Measurements from ENCODE around the gene CAMTA1. TPM values are rescaled to one million over a fixed set of nuclear protein-coding genes. Genes with fewer than 3 reads are reported as not detected.

Gene CAMTA1
- total RNA-seq, 1 experiment from 2014 or later, result 82.2 TPM

DNA sequence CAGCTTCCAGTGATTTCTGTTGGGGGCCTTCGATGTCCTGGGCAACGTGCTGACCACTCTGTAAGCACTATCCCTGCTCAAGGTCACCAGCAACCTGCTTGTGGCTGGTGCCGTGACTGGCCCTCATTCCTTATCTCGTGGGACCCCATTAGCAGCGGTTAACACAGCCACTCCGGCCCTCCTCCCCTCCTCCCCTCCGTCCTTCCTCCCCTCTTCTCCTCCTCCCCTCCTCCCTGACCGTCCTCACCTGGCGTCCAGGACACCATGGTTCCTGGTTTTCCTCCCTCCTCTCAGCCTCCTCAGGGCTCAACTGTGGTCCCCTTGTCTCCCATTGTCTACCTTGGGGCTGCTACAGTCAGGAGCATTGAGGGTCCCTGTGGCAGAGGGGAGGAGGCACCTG, 157.7 kb downstream of the CAMTA1 start:
- Histone ChIP-seq H3K36me3 (ENCODE audit: control insufficient read depth, insufficient read depth, low read length) (no peaks in the 10 kb centered on the region), H3K27ac (ENCODE audit: low read length) (no peak overlapping the region), H3K9me3 (ENCODE audit: control insufficient read depth, insufficient read depth, low read depth, low read length) (no peaks in the 10 kb centered on the region), H3K4me3 (ENCODE audit: low read depth in 2 of 2, low read length in 2 of 2) (no peak overlapping the region), H3K4me1 (ENCODE audit: control insufficient read depth, insufficient read depth, low read length) (no peaks in the 10 kb centered on the region), H3K27me3 (ENCODE audit: control insufficient read depth, insufficient read depth, low read length) (no peaks in the 10 kb centered on the region)
- ATAC-seq, result no peak
- TF ChIP-seq, protein P1, sequence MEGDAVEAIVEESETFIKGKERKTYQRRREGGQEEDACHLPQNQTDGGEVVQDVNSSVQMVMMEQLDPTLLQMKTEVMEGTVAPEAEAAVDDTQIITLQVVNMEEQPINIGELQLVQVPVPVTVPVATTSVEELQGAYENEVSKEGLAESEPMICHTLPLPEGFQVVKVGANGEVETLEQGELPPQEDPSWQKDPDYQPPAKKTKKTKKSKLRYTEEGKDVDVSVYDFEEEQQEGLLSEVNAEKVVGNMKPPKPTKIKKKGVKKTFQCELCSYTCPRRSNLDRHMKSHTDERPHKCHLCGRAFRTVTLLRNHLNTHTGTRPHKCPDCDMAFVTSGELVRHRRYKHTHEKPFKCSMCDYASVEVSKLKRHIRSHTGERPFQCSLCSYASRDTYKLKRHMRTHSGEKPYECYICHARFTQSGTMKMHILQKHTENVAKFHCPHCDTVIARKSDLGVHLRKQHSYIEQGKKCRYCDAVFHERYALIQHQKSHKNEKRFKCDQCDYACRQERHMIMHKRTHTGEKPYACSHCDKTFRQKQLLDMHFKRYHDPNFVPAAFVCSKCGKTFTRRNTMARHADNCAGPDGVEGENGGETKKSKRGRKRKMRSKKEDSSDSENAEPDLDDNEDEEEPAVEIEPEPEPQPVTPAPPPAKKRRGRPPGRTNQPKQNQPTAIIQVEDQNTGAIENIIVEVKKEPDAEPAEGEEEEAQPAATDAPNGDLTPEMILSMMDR (IDR thresholded peaks at IDR 0.05), result no peak
- TF ChIP-seq, protein P2, sequence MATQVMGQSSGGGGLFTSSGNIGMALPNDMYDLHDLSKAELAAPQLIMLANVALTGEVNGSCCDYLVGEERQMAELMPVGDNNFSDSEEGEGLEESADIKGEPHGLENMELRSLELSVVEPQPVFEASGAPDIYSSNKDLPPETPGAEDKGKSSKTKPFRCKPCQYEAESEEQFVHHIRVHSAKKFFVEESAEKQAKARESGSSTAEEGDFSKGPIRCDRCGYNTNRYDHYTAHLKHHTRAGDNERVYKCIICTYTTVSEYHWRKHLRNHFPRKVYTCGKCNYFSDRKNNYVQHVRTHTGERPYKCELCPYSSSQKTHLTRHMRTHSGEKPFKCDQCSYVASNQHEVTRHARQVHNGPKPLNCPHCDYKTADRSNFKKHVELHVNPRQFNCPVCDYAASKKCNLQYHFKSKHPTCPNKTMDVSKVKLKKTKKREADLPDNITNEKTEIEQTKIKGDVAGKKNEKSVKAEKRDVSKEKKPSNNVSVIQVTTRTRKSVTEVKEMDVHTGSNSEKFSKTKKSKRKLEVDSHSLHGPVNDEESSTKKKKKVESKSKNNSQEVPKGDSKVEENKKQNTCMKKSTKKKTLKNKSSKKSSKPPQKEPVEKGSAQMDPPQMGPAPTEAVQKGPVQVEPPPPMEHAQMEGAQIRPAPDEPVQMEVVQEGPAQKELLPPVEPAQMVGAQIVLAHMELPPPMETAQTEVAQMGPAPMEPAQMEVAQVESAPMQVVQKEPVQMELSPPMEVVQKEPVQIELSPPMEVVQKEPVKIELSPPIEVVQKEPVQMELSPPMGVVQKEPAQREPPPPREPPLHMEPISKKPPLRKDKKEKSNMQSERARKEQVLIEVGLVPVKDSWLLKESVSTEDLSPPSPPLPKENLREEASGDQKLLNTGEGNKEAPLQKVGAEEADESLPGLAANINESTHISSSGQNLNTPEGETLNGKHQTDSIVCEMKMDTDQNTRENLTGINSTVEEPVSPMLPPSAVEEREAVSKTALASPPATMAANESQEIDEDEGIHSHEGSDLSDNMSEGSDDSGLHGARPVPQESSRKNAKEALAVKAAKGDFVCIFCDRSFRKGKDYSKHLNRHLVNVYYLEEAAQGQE (IDR thresholded peaks at IDR 0.05; ENCODE audit: insufficient read depth in 1 of 2, low read depth in 2 of 2, low read length in 1 of 2), result no peak
- TF ChIP-seq SIN3A (IDR thresholded peaks at IDR 0.05; ENCODE audit: borderline replicate concordance, insufficient read depth, low read depth, low read length), result no peak
- TF ChIP-seq TCF7L2 (IDR thresholded peaks at IDR 0.05; ENCODE audit: low read depth, low read length), result no peak
- no peak for TF ChIP-seq POLR2AphosphoS5 (IDR thresholded peaks at IDR 0.05; ENCODE audit: low read depth, low read length)
- BruUV-seq (replicated peaks), result no TSS peak
- in situ Hi-C loops (cut with HindIII; ENCODE audit: low pct_unique_long_range_greater_than_20kb, low sequenced_read_pairs), result no loop called here
- no peak for DNase-seq (ENCODE audit: low read depth, low spot score)
- CTCF ChIA-PET, result no interaction called here
- POLR2A ChIA-PET, result no interaction called here
- intact Hi-C loops (cut with micrococcal nuclease; ENCODE audit: unreplicated experiment), result no loop called here

DNA sequence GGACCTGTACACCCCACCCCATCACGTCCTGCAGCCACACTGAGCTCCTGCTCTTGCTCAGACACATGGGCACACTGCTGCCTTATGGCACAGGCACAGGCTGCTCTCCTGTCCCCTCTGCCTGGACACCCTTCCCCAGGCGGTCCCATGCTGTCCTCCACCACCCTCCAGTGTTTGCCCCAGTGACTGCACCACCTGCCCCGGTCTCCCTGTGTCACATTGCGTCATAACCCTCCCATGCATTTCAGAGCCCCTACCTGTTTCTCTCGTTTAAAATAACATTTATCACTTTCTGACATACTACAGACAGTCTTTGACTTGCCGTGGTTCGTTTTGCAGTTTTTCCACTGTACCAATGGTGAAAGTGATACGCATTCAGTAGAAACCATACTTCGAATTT, 159.2 kb downstream of the CAMTA1 start:
- no peak for DNase-seq (ENCODE audit: low read depth, low spot score)
- in situ Hi-C loops (cut with HindIII; ENCODE audit: low pct_unique_long_range_greater_than_20kb, low sequenced_read_pairs) (no loop called here), intact Hi-C loops (cut with micrococcal nuclease; ENCODE audit: unreplicated experiment) (no loop called here)
- H3K36me3 ChIP-seq (ENCODE audit: control insufficient read depth, insufficient read depth, low read length), result no peaks in the 10 kb centered on the region
- no peaks in the 10 kb centered on the region for H3K9me3 ChIP-seq (ENCODE audit: control insufficient read depth, insufficient read depth, low read depth, low read length)
- H3K27me3 ChIP-seq (ENCODE audit: control insufficient read depth, insufficient read depth, low read length), result no peaks in the 10 kb centered on the region
- no peak for ATAC-seq
- ChIA-PET CTCF (no interaction called here), POLR2A (no interaction called here)
- TF ChIP-seq, protein P2 (IDR thresholded peaks at IDR 0.05; ENCODE audit: insufficient read depth in 1 of 2, low read depth in 2 of 2, low read length in 1 of 2), result no peak
- TF ChIP-seq SIN3A (IDR thresholded peaks at IDR 0.05; ENCODE audit: borderline replicate concordance, insufficient read depth, low read depth, low read length) (no peak), POLR2AphosphoS5 (IDR thresholded peaks at IDR 0.05; ENCODE audit: low read depth, low read length) (no peak), TCF7L2 (IDR thresholded peaks at IDR 0.05; ENCODE audit: low read depth, low read length) (no peak)
- TF ChIP-seq, protein P1 (IDR thresholded peaks at IDR 0.05), result no peak
- H3K27ac ChIP-seq (ENCODE audit: low read length), result no peak overlapping the region
- no peaks in the 10 kb centered on the region for H3K4me1 ChIP-seq (ENCODE audit: control insufficient read depth, insufficient read depth, low read length)
- H3K4me3 ChIP-seq (ENCODE audit: low read depth in 2 of 2, low read length in 2 of 2), result no peak overlapping the region
- BruUV-seq (replicated peaks), result no TSS peak
